A673 (cell line): ENCODE results near the gene ATP10A. TPM values are rescaled to one million over a fixed set of nuclear protein-coding genes. Genes with fewer than 3 reads are reported as not detected.

Source experiments
- BruUV-seq: library from RNA; stranded (reverse); fragments of 400-500 nt; replicated peaks from 2 replicates; lab custom pipeline; 2021; lab: Mats Ljungman, UMichigan
- CTCF ChIA-PET: fragments of 300-600 bp; sonication (Branson Sonifier 250); formaldehyde crosslinking; loops from one replicate; lab custom pipeline; 2022; ENCODE audit warnings: antibody characterized with exemption; lab: Charles Lee
- POLR2A ChIA-PET: fragments of 300-600 bp; sonication (Branson Sonifier 250); formaldehyde crosslinking; loops from one replicate; lab custom pipeline; 2022; ENCODE audit warnings: antibody characterized with exemption; ENCODE audit not compliant: low non-redundant PET; lab: Charles Lee
- DNase-seq: peaks from one replicate; pipeline ENCODE4 v3.0.0-alpha.2; 2015; ENCODE audit warnings: low spot score
- H3K27ac ChIP-seq: fragments of 200-600 bp; sonication (generic); 2 replicates; pipeline ENCODE4 v1.5.1; 2016; ENCODE audit warnings: mixed run types, low read depth, mild to moderate bottlenecking, mixed read lengths, antibody characterized with exemption, low read length; ENCODE audit not compliant: poor library complexity, severe bottlenecking
- H3K27me3 ChIP-seq: fragments of 200-600 bp; sonication (generic); replicated peaks from 2 replicates; pipeline ENCODE4 v1.6.1; 2017; ENCODE audit warnings: mixed run types, low read depth, mild to moderate bottlenecking, mixed read lengths, antibody characterized with exemption, low read length; ENCODE audit not compliant: insufficient read depth, poor library complexity
- H3K36me3 ChIP-seq: fragments of 200-600 bp; sonication (generic); 2 replicates; pipeline ENCODE4 v1.6.1; 2016; ENCODE audit warnings: mixed run types, mild to moderate bottlenecking, mixed read lengths, antibody characterized with exemption, low read length; ENCODE audit not compliant: insufficient read depth, poor library complexity, severe bottlenecking
- H3K4me1 ChIP-seq: fragments of 200-600 bp; sonication (generic); 2 replicates; pipeline ENCODE4 v1.6.1; 2017; ENCODE audit warnings: mixed run types, mild to moderate bottlenecking, mixed read lengths, antibody characterized with exemption, low read length; ENCODE audit not compliant: insufficient read depth, poor library complexity, severe bottlenecking
- H3K4me3 ChIP-seq: fragments of 200-600 bp; sonication (generic); 2 replicates; pipeline ENCODE4 v1.5.1; 2016; ENCODE audit warnings: low read depth, mixed run types, mild to moderate bottlenecking, mixed read lengths, low read length; ENCODE audit not compliant: poor library complexity, severe bottlenecking
- H3K9me3 ChIP-seq: fragments of 200-600 bp; sonication (generic); 2 replicates; pipeline ENCODE4 v1.6.1; 2016; ENCODE audit warnings: mixed run types, low read depth, mild to moderate bottlenecking, mixed read lengths, antibody characterized with exemption, low read length; ENCODE audit not compliant: poor library complexity, severe bottlenecking
- EZH2 ChIP-seq: fragments of 200-600 bp; sonication (generic); IDR thresholded peaks from 2 replicates; pipeline ENCODE4 v1.6.1; 2017; ENCODE audit warnings: borderline replicate concordance, low read depth, mild to moderate bottlenecking, mixed read lengths, antibody characterized with exemption, low read length; ENCODE audit not compliant: poor library complexity, severe bottlenecking
- intact Hi-C: fragments of 100-400 bp; cut with micrococcal nuclease; formaldehyde crosslinking; loops from one replicate; pipeline ENCODE4 v1.10.0; 2022; ENCODE audit not compliant: unreplicated experiment
- total RNA-seq: library from RNA; stranded (reverse); gene quantifications from 2 replicates; pipeline ENCODE4 v1.2.3, GENCODE V29; 2021
- TF ChIP-seq, protein P1 (sequence below): fragments of 300-800, 200-600 bp; sonication (generic); conservative IDR thresholded peaks from 2 replicates; pipeline ENCODE4 v1.5.1; 2017; ENCODE audit warnings: low read depth, mild to moderate bottlenecking, antibody characterized with exemption, low read length, moderate library complexity, mixed read lengths

The ATP10A gene
- total RNA-seq, 1 experiment from 2014 or later: not detected

DNA sequence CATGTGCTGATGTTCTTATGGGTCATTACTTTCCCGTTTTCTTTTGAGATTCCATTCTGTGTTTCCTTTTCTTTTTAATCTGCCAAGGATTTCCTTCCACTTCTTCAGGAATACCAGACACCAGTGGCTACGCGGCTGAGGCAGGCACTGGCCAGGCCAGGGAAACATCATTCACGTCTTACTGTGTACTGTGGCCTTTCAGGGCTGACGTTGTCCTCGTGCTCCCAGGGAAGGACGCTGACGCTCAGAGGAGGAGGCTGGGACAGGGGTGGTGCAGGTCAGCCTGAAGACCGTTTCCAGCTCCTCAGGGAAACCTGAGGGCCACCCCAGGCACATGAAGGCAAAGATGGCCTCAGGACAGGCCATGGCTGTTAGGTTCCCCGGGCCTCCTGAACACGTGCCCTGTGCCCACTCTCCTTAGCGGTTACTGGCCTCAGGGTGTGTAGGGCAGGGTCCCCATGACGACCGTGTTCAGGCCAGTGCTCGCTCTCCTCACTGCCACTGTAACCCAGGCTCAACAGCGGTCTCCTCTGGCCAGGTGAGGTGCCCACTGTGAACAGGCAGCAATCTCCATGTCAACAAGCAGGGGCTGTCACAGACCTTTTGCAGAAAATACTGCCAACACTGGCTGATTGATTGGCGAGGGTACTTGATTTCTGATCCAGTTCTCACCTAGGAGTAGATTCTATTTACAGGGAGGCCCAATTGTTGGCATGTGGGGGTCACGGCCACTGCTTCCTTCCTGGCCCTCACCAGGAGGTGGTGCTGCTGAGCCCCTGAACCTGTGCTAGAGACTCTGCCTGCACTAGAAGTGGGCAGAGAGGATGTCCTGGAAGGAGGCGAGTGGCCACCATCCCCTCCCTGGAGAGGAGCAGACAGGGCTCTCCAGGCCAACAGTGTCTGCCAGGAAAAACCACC, 169.5 kb downstream of the ATP10A start:
- Histone ChIP-seq H3K4me1 (no peaks in the 10 kb centered on the region), H3K9me3 (peaks cover 32% of the 10 kb centered on the region), H3K36me3 (no peaks in the 10 kb centered on the region), H3K4me3 (no peak overlapping the region), H3K27ac (no peak overlapping the region), H3K27me3 (no peaks in the 10 kb centered on the region)
- CTCF ChIA-PET: no interaction called here
- BruUV-seq: no TSS peak
- intact Hi-C loops: no loop called here
- no peak for DNase-seq
- TF ChIP-seq, protein P1, sequence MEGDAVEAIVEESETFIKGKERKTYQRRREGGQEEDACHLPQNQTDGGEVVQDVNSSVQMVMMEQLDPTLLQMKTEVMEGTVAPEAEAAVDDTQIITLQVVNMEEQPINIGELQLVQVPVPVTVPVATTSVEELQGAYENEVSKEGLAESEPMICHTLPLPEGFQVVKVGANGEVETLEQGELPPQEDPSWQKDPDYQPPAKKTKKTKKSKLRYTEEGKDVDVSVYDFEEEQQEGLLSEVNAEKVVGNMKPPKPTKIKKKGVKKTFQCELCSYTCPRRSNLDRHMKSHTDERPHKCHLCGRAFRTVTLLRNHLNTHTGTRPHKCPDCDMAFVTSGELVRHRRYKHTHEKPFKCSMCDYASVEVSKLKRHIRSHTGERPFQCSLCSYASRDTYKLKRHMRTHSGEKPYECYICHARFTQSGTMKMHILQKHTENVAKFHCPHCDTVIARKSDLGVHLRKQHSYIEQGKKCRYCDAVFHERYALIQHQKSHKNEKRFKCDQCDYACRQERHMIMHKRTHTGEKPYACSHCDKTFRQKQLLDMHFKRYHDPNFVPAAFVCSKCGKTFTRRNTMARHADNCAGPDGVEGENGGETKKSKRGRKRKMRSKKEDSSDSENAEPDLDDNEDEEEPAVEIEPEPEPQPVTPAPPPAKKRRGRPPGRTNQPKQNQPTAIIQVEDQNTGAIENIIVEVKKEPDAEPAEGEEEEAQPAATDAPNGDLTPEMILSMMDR: peak; percentile 41
- TF ChIP-seq EZH2: no peak
- POLR2A ChIA-PET: no interaction called here

DNA sequence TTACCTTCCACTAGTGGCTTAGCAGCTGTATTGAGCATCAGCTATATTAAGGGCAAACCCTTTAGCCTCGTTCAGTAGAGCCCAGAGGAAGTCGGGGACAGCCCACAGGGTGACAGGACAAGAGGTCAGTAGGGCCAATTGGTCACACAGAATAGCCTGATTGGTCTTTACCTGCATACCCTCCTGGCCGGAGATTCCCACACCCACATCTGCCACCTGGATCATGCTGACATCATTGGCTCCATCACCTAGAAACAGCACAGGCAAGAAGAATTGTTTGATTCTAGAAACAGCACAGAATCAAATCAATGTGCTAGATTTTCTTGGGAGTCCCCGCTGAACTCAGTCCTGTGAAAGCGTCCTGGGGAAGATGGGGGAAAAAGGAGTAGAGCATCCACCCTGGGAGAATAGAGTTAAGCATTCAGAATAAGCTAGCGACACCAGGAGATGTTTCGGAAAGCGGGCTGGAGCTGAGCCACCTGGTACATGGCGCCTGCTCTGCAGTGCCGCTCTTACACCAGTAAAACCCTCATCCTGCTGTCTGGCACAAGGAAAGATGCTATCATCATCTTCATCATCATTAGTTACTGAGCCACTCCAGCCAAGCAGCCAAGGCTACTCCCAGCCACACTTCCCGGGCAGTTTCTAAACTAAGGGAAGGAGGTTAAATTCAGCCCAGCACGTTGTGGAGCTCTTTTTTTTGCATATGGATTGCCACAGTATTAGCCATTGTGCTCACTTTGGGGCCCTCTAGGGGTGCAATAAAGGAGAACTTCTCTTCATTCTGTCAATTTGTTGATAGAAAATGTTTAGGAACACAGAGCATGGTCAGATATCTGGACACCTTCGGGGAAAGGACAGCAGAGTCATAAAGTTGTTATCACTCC, 171.3 kb downstream of the ATP10A start:
- Histone ChIP-seq H3K9me3 (peaks cover 20% of the 10 kb centered on the region), H3K36me3 (no peaks in the 10 kb centered on the region), H3K4me3 (no peak overlapping the region), H3K27ac (no peak overlapping the region), H3K4me1 (no peaks in the 10 kb centered on the region), H3K27me3 (no peaks in the 10 kb centered on the region)
- CTCF ChIA-PET: no interaction called here
- POLR2A ChIA-PET: no interaction called here
- BruUV-seq: no TSS peak
- DNase-seq: no peak
- TF ChIP-seq, protein P1: 0 out of 2 replicates have a peak, but pooled peaks have one; percentile 27
- no peak for TF ChIP-seq EZH2
- intact Hi-C loops: no loop called here

DNA sequence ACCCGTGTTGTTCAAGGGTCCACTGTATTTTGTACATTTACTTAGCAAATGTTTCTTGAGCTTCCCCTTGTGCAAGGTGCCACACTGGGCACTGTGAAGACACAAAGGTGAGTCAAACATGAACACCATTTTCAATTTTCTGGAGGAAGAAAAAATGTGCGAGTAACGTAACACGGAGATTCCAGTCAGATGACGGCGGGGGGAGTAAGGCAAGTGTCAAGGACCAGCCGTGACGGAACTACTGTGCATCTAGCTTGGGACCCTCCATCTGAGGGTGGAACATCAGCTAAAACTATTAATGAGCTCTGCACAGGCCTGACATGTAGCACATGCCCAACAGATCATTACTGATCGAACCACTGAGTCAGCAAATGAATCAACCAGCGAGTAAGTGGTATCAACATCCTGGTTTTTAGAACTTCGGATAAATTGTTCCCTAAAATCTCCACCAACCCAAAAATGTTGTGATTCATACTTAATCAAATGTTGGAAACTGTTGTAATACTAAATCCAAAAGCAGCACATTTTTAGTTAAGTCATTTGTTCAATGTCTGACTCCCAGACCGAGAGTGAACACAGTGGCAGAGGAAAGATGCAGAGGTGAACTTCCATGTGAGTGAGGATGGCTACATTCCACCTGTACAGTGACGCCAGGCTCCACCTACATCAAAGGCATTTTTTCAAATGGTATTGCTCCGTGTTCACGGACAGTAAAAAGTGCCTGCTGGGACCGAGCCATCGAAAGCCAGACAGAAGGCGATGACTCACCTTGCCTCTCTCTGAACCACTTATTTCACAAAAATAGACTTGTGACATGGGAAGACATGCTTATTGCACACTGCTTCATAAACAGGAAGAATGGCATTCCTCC, 172.2 kb downstream of the ATP10A start:
- Histone ChIP-seq H3K4me1 (no peaks in the 10 kb centered on the region), H3K36me3 (no peaks in the 10 kb centered on the region), H3K27me3 (no peaks in the 10 kb centered on the region), H3K9me3 (peaks cover 18% of the 10 kb centered on the region), H3K4me3 (no peak overlapping the region), H3K27ac (no peak overlapping the region)
- DNase-seq: no peak
- BruUV-seq: no TSS peak
- ChIA-PET CTCF (no interaction called here), POLR2A (no interaction called here)
- intact Hi-C loops: no loop called here
- TF ChIP-seq EZH2: no peak
- TF ChIP-seq, protein P1: no peak
